Measurements from ENCODE around the gene CFAP90. TPM values are rescaled to one million over a fixed set of nuclear protein-coding genes. Genes with fewer than 3 reads are reported as not detected.

Gene CFAP90
- total and polyA plus RNA-seq, 2 donors (not counting 3 experiments of a cell fraction or from before 2014, with no cell fraction given) = 0.07 TPM; not detected in 1

DNA sequence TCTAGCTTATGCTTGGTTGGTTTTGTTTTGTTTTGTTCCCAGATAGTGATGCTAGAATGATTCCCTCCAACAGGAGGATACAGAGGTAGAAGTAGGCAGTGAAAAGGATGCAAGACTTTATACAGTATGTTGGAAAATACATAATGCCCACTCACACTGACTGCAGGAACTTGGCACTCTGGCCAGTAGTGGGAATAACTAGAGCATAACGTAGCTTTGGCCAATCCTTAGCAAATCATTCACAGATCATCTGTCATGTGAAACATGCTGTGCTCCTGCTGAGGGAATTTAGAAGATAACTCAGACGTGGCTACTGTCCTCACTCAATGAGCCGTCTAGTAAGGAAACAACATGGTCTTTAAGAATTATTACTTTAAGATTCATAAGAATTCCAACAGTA is 13.5 kb downstream of the CFAP90 start:
- no peak overlapping the region for H2AFZ ChIP-seq (ENCODE audit: low read depth, low read length)
- ChIA-PET POLR2A (no interaction called here), CTCF (no interaction called here)
- dilution Hi-C loops (cut with MboI; ENCODE audit: extremely low pct_ligation_motif_present, low sequenced_read_pairs) = no loop called here
- no peak for DNase-seq (ENCODE audit: low read depth, low spot score)
- H3K4me1 ChIP-seq (ENCODE audit: control insufficient read depth, extremely low read depth, insufficient read depth, low read length) = no peaks in the 10 kb centered on the region
- no peaks in the 10 kb centered on the region for H4K20me1 ChIP-seq (replicated peaks; ENCODE audit: control insufficient read depth, extremely low read depth, insufficient read depth, low read length)
- no TSS peak for BruUV-seq (replicated peaks)
- H3K4me3 ChIP-seq (replicated peaks in 1 of 3; ENCODE audit: insufficient read depth in 1 of 3, low read depth in 1 of 3, low read length in 3 of 3) = no peak overlapping the region
- no peaks in the 10 kb centered on the region for H3K36me3 ChIP-seq (ENCODE audit: control insufficient read depth in 2 of 2, extremely low read depth in 1 of 2, insufficient read depth in 2 of 2, low read length in 2 of 2)
- no peaks in the 10 kb centered on the region for H3K9me3 ChIP-seq (replicated peaks; ENCODE audit: control insufficient read depth, insufficient read depth, low read length)
- no peaks in the 10 kb centered on the region for H3K79me2 ChIP-seq (ENCODE audit: control insufficient read depth, insufficient read depth, low read length)
- TF ChIP-seq POLR2A (IDR thresholded peaks at IDR 0.05; ENCODE audit: low read depth, low read length) (no peak), JUN (IDR thresholded peaks at IDR 0.05; ENCODE audit: borderline replicate concordance, insufficient read depth, insufficient read length, low read depth) (no peak), GATA2 (IDR thresholded peaks at IDR 0.05; ENCODE audit: insufficient read depth, insufficient read length, low read depth, low read length) (no peak), FOS (IDR thresholded peaks at IDR 0.05; ENCODE audit: borderline replicate concordance, insufficient read depth, low read length) (no peak), EZH2 (IDR thresholded peaks at IDR 0.05; ENCODE audit: borderline replicate concordance, low read depth, low read length, severe bottlenecking) (no peak), MYC (IDR thresholded peaks at IDR 0.05; ENCODE audit: low read depth, low read length) (no peak), POLR2AphosphoS5 (IDR thresholded peaks at IDR 0.05; ENCODE audit: insufficient read depth, low read depth, low read length) (no peak)
- TF ChIP-seq, protein P1, sequence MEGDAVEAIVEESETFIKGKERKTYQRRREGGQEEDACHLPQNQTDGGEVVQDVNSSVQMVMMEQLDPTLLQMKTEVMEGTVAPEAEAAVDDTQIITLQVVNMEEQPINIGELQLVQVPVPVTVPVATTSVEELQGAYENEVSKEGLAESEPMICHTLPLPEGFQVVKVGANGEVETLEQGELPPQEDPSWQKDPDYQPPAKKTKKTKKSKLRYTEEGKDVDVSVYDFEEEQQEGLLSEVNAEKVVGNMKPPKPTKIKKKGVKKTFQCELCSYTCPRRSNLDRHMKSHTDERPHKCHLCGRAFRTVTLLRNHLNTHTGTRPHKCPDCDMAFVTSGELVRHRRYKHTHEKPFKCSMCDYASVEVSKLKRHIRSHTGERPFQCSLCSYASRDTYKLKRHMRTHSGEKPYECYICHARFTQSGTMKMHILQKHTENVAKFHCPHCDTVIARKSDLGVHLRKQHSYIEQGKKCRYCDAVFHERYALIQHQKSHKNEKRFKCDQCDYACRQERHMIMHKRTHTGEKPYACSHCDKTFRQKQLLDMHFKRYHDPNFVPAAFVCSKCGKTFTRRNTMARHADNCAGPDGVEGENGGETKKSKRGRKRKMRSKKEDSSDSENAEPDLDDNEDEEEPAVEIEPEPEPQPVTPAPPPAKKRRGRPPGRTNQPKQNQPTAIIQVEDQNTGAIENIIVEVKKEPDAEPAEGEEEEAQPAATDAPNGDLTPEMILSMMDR (IDR thresholded peaks at IDR 0.05; ENCODE audit: extremely low read depth in 1 of 2, insufficient read depth in 1 of 2, low read depth in 1 of 2, low read length in 2 of 2) = no peak
- TF ChIP-seq, protein P2, sequence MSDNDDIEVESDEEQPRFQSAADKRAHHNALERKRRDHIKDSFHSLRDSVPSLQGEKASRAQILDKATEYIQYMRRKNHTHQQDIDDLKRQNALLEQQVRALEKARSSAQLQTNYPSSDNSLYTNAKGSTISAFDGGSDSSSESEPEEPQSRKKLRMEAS (IDR thresholded peaks at IDR 0.05; ENCODE audit: insufficient read depth, insufficient read length) = no peak
- no peaks in the 10 kb centered on the region for H3K27me3 ChIP-seq (ENCODE audit: control insufficient read depth in 2 of 2, insufficient read depth in 2 of 2, low read length in 2 of 2)
- no peak overlapping the region for H3K9ac ChIP-seq (replicated peaks; ENCODE audit: extremely low read depth, insufficient read depth, low read length)
- H3K27ac ChIP-seq (ENCODE audit: insufficient read depth, low read depth, low read length) = no peak overlapping the region
- FAIRE-seq = no peak
- no peak overlapping the region for H3K4me2 ChIP-seq (ENCODE audit: insufficient read depth, low read length)
- intact Hi-C loops (cut with micrococcal nuclease) = no loop called here
- no peaks in the 10 kb centered on the region for H3K9me1 ChIP-seq (replicated peaks; ENCODE audit: control insufficient read depth, extremely low read depth, insufficient read depth, low read length)

All from endothelial cell of umbilical vein (primary cell).